ENCODE data around the gene HS3ST2.

The HS3ST2 gene

DNA sequence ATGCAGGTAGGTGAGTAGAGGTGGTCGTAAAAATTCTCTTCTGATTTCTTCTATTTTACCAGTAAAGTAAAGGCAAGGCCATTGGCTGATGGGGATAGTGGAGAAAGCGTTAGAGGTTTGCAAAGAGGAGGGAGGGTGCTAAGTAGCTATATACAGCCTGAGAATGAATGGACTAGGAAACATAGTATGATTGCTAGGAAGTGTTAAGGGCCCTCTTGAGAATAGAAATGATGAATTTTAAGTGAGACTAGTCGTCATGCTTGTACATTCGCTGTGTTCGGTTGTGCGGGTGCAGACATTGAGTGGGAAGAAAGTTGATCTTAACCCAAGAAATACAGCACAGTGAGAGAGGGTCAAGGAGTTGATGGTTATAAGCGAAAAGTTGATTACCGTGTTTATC, 7.2 kb upstream of the HS3ST2 start:
- ChIA-PET POLR2A (no interaction called here), CTCF (no interaction called here)
- H3K36me3 ChIP-seq (ENCODE audit: control insufficient read depth in 2 of 2, insufficient read depth in 1 of 2, low read length in 2 of 2) = no peaks in the 10 kb centered on the region
- no peak overlapping the region for H3K4me3 ChIP-seq (ENCODE audit: low read depth, low read length)
- TF ChIP-seq, protein P1, sequence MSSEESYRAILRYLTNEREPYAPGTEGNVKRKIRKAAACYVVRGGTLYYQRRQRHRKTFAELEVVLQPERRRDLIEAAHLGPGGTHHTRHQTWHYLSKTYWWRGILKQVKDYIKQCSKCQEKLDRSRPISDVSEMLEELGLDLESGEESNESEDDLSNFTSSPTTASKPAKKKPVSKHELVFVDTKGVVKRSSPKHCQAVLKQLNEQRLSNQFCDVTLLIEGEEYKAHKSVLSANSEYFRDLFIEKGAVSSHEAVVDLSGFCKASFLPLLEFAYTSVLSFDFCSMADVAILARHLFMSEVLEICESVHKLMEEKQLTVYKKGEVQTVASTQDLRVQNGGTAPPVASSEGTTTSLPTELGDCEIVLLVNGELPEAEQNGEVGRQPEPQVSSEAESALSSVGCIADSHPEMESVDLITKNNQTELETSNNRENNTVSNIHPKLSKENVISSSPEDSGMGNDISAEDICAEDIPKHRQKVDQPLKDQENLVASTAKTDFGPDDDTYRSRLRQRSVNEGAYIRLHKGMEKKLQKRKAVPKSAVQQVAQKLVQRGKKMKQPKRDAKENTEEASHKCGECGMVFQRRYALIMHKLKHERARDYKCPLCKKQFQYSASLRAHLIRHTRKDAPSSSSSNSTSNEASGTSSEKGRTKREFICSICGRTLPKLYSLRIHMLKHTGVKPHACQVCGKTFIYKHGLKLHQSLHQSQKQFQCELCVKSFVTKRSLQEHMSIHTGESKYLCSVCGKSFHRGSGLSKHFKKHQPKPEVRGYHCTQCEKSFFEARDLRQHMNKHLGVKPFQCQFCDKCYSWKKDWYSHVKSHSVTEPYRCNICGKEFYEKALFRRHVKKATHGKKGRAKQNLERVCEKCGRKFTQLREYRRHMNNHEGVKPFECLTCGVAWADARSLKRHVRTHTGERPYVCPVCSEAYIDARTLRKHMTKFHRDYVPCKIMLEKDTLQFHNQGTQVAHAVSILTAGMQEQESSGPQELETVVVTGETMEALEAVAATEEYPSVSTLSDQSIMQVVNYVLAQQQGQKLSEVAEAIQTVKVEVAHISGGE (tag by site-specific recombination; conservative IDR thresholded peaks at IDR 0.05; ENCODE audit: low read depth) = no peak
- no peak for TF ChIP-seq ZNF19 (tag by site-specific recombination; IDR thresholded peaks at IDR 0.05; ENCODE audit: low read depth)
- TF ChIP-seq ZNF184 (tag by site-specific recombination; IDR thresholded peaks at IDR 0.05) = no peak
- TF ChIP-seq ZNF169 (tag by site-specific recombination; IDR thresholded peaks at IDR 0.05) = no peak
- TF ChIP-seq ZNF2 (tag by site-specific recombination; IDR thresholded peaks at IDR 0.05) = no peak
- TF ChIP-seq KLF8 (tag by site-specific recombination; IDR thresholded peaks at IDR 0.05) = no peak
- TF ChIP-seq ZNF248 (tag by site-specific recombination; IDR thresholded peaks at IDR 0.05) = no peak
- TF ChIP-seq RBAK (tag by site-specific recombination; IDR thresholded peaks at IDR 0.05) = no peak
- no peak for TF ChIP-seq SP3 (tag by site-specific recombination; IDR thresholded peaks at IDR 0.05)
- TF ChIP-seq, protein P2, sequence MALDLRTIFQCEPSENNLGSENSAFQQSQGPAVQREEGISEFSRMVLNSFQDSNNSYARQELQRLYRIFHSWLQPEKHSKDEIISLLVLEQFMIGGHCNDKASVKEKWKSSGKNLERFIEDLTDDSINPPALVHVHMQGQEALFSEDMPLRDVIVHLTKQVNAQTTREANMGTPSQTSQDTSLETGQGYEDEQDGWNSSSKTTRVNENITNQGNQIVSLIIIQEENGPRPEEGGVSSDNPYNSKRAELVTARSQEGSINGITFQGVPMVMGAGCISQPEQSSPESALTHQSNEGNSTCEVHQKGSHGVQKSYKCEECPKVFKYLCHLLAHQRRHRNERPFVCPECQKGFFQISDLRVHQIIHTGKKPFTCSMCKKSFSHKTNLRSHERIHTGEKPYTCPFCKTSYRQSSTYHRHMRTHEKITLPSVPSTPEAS (tag by site-specific recombination; IDR thresholded peaks at IDR 0.05) = no peak
- TF ChIP-seq ZNF292 (tag by site-specific recombination; IDR thresholded peaks at IDR 0.05; ENCODE audit: borderline replicate concordance, low read depth) = no peak
- no peak for TF ChIP-seq ZNF585B (tag by site-specific recombination; IDR thresholded peaks at IDR 0.05)
- TF ChIP-seq ZNF549 (tag by site-specific recombination; IDR thresholded peaks at IDR 0.05) = no peak
- TF ChIP-seq ZNF214 (tag by site-specific recombination; IDR thresholded peaks at IDR 0.05; ENCODE audit: borderline replicate concordance) = no peak
- no peak overlapping the region for H3K27ac ChIP-seq (ENCODE audit: extremely low read depth, low read depth, low read length)
- H3K9me3 ChIP-seq (ENCODE audit: control insufficient read depth, insufficient read depth, low read depth, low read length) = no peaks in the 10 kb centered on the region
- H3K4me1 ChIP-seq (ENCODE audit: control insufficient read depth, insufficient read depth, low read length) = no peaks in the 10 kb centered on the region

DNA sequence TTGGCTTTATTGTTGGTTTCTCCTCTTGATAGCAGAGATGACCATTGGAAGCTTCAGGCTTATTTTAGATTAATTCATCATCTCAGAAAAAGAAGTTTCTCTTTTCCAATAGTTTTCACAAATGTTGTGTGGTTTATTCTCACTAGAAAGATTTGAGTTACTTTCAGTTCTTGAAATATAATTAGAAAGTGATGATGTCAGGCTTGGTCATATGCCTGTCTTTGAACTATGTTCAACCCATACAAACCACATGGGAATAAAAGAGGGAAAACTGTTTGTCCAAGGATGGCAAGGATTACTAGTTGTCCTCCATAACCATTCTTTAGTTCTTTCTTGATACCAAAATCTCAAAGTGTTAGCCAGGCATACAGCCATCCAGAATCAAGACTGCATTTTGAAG, 3.7 kb upstream of the HS3ST2 start:
- Histone ChIP-seq H3K4me3 (ENCODE audit: low read depth, low read length) (no peak overlapping the region), H3K36me3 (ENCODE audit: control insufficient read depth in 2 of 2, insufficient read depth in 1 of 2, low read length in 2 of 2) (no peaks in the 10 kb centered on the region), H3K27ac (ENCODE audit: extremely low read depth, low read depth, low read length) (no peak overlapping the region), H3K9me3 (ENCODE audit: control insufficient read depth, insufficient read depth, low read depth, low read length) (no peaks in the 10 kb centered on the region), H3K4me1 (ENCODE audit: control insufficient read depth, insufficient read depth, low read length) (peaks cover 3% of the 10 kb centered on the region; the same call in 1 of the 2 replicates)
- POLR2A ChIA-PET = no interaction called here
- CTCF ChIA-PET = no interaction called here
- TF ChIP-seq ZNF555 (tag by site-specific recombination; conservative IDR thresholded peaks at IDR 0.05) (no peak), ZNF600 (tag by site-specific recombination; IDR thresholded peaks at IDR 0.05) (no peak), ZFP69B (tag by site-specific recombination; IDR thresholded peaks at IDR 0.05) (no peak), ZNF239 (tag by site-specific recombination; IDR thresholded peaks at IDR 0.05) (no peak), ZNF596 (tag by site-specific recombination; IDR thresholded peaks at IDR 0.05) (no peak), ZNF202 (tag by site-specific recombination; IDR thresholded peaks at IDR 0.05; ENCODE audit: borderline replicate concordance) (no peak), GLIS2 (tag by site-specific recombination; IDR thresholded peaks at IDR 0.05) (no peak), ZNF112 (tag by site-specific recombination; IDR thresholded peaks at IDR 0.05) (no peak), ZNF138 (tag by site-specific recombination; IDR thresholded peaks at IDR 0.05; ENCODE audit: borderline replicate concordance) (no peak)
- TF ChIP-seq, protein P3, sequence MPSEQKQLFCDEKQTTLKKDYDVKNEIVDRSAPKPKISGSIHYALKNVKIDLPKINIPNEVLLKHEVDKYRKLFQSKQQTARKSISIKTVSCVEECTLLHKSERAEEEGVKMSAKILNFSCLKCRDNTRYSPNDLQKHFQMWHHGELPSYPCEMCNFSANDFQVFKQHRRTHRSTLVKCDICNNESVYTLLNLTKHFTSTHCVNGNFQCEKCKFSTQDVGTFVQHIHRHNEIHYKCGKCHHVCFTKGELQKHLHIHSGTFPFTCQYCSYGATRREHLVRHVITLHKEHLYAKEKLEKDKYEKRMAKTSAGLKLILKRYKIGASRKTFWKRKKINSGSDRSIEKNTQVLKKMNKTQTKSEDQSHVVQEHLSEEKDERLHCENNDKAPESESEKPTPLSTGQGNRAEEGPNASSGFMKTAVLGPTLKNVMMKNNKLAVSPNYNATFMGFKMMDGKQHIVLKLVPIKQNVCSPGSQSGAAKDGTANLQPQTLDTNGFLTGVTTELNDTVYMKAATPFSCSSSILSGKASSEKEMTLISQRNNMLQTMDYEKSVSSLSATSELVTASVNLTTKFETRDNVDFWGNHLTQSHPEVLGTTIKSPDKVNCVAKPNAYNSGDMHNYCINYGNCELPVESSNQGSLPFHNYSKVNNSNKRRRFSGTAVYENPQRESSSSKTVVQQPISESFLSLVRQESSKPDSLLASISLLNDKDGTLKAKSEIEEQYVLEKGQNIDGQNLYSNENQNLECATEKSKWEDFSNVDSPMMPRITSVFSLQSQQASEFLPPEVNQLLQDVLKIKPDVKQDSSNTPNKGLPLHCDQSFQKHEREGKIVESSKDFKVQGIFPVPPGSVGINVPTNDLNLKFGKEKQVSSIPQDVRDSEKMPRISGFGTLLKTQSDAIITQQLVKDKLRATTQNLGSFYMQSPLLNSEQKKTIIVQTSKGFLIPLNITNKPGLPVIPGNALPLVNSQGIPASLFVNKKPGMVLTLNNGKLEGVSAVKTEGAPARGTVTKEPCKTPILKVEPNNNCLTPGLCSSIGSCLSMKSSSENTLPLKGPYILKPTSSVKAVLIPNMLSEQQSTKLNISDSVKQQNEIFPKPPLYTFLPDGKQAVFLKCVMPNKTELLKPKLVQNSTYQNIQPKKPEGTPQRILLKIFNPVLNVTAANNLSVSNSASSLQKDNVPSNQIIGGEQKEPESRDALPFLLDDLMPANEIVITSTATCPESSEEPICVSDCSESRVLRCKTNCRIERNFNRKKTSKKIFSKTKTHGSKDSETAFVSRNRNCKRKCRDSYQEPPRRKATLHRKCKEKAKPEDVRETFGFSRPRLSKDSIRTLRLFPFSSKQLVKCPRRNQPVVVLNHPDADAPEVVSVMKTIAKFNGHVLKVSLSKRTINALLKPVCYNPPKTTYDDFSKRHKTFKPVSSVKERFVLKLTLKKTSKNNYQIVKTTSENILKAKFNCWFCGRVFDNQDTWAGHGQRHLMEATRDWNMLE (tag by site-specific recombination; conservative IDR thresholded peaks at IDR 0.05; ENCODE audit: low read depth) = no peak
- TF ChIP-seq, protein P1 (tag by site-specific recombination; conservative IDR thresholded peaks at IDR 0.05; ENCODE audit: low read depth) = no peak
